GM19043 (cell line): ENCODE measurements around the gene RBM22.
A peak's percentile ranks its signal among the peaks of the same experiment; 100 is the strongest.

Source experiments
- ATAC-seq: cut with Tn5 transposase; IDR thresholded peaks from one replicate; pipeline ENCODE4 v1.9.1; 2021; ENCODE audit warnings: low read depth; ENCODE audit not compliant: unreplicated experiment

RBM22 gene

GRCh38 chr5:150672884-150673275, 28.0 kb downstream of the RBM22 start:
- ATAC-seq: no peak

- peak; percentile 56 for ATAC-seq
Observed at GRCh38 chr5:150672237-150672883, 28.5 kb downstream of the RBM22 start.

- peak; percentile 28 for ATAC-seq
Observed at GRCh38 chr5:150671509-150672236, 29.2 kb downstream of the RBM22 start.

GRCh38 chr5:150670948-150671310, 29.9 kb downstream of the RBM22 start:
- no peak for ATAC-seq

GRCh38 chr5:150670275-150670947, 30.5 kb downstream of the RBM22 start:
- ATAC-seq: no peak

- ATAC-seq: no peak
Observed at GRCh38 chr5:150665044-150665443, 35.8 kb downstream of the RBM22 start.

GRCh38 chr5:150663936-150664335, 36.9 kb downstream of the RBM22 start:
- no peak for ATAC-seq

GRCh38 chr5:150662731-150663516, 37.9 kb downstream of the RBM22 start:
- no peak for ATAC-seq

GRCh38 chr5:150661821-150662596, 38.9 kb downstream of the RBM22 start:
- no peak for ATAC-seq

- no peak for ATAC-seq
Observed at GRCh38 chr5:150661086-150661485, 39.8 kb downstream of the RBM22 start, which contains the start of gene MYOZ3. Gene MYOZ3 (plus strand): TSS chr5:150661251. CDS start chr5:150662942, 1,691 bp downstream.

- ATAC-seq: no peak
Observed at GRCh38 chr5:150660108-150660831, 40.6 kb downstream of the RBM22 start.

GRCh38 chr5:150659360-150660107, 41.3 kb downstream of the RBM22 start:
- ATAC-seq: no peak

- ATAC-seq: no peak
Observed at GRCh38 chr5:150658699-150659265, 42.1 kb downstream of the RBM22 start.

- no peak for ATAC-seq
Observed at GRCh38 chr5:150658121-150658520, 42.7 kb downstream of the RBM22 start.

- peak; percentile 73 for ATAC-seq
Observed at GRCh38 chr5:150656191-150657132, 44.4 kb downstream of the RBM22 start.

- ATAC-seq: no peak
Observed at GRCh38 chr5:150655221-150655620, 45.6 kb downstream of the RBM22 start.
